HEK293T (cell line): ENCODE results near the gene ANKRD60.

ENCODE experiments used
- CTCF ChIA-PET: fragments of 350-600 bp; formaldehyde crosslinking; extraction: SDS; loops from one replicate; lab custom pipeline; 2021; ENCODE audit warnings: antibody characterized with exemption, inconsistent platforms; lab: Yijun Ruan, JAX
- POLR2A ChIA-PET: fragments of 350-600 bp; formaldehyde crosslinking; extraction: SDS; loops from one replicate; lab custom pipeline; 2020; ENCODE audit warnings: antibody characterized with exemption, inconsistent platforms; lab: Yijun Ruan, JAX
- DNase-seq: peaks from one replicate; pipeline ENCODE4 v3.0.0; 2012; ENCODE audit warnings: mixed read lengths; ENCODE audit errors: extremely low spot score
- ARNT ChIP-seq: fragments of 450-650 bp; IDR thresholded peaks from 2 replicates; pipeline ENCODE4 v1.6.1; 2017; ENCODE audit warnings: mild to moderate bottlenecking
- BHLHE40 ChIP-seq: fragments of 450-650 bp; IDR thresholded peaks from 2 replicates; pipeline ENCODE4 v1.6.1; 2016; ENCODE audit warnings: mild to moderate bottlenecking, moderate library complexity, borderline replicate concordance
- CTBP1 ChIP-seq: fragments of 450-650 bp; IDR thresholded peaks from 2 replicates; pipeline ENCODE4 v1.6.1; 2016; ENCODE audit warnings: borderline replicate concordance
- ELF4 ChIP-seq: fragments of 450-650 bp; IDR thresholded peaks from 2 replicates; pipeline ENCODE4 v1.6.1; 2017; ENCODE audit warnings: antibody characterized with exemption
- FOXA1 ChIP-seq: fragments of 450-650 bp; IDR thresholded peaks from 2 replicates; pipeline ENCODE4 v1.6.1; 2016; ENCODE audit warnings: mild to moderate bottlenecking
- FOXK2 ChIP-seq: fragments of 450-650 bp; IDR thresholded peaks from 2 replicates; pipeline ENCODE4 v1.6.1; 2016; ENCODE audit warnings: mild to moderate bottlenecking
- FOXM1 ChIP-seq: fragments of 450-650 bp; IDR thresholded peaks from 2 replicates; pipeline ENCODE4 v1.6.1; 2017; ENCODE audit warnings: mild to moderate bottlenecking, borderline replicate concordance
- HDGF ChIP-seq: fragments of 450-650 bp; IDR thresholded peaks from 2 replicates; pipeline ENCODE4 v1.6.1; 2017; ENCODE audit warnings: antibody characterized with exemption, borderline replicate concordance
- L3MBTL2 ChIP-seq: fragments of 450-650 bp; conservative IDR thresholded peaks from 2 replicates; pipeline ENCODE4 v1.6.1; 2016; ENCODE audit warnings: mild to moderate bottlenecking
- LEF1 ChIP-seq: fragments of 450-650 bp; IDR thresholded peaks from 2 replicates; pipeline ENCODE4 v1.6.1; 2017; ENCODE audit warnings: mild to moderate bottlenecking, borderline replicate concordance
- NFRKB ChIP-seq: fragments of 450-650 bp; IDR thresholded peaks from 2 replicates; pipeline ENCODE4 v1.6.1; 2016; ENCODE audit warnings: mild to moderate bottlenecking, moderate library complexity
- PKNOX1 ChIP-seq: fragments of 450-650 bp; IDR thresholded peaks from 2 replicates; pipeline ENCODE4 v1.6.1; 2016
- SP1 ChIP-seq: fragments of 450-650 bp; IDR thresholded peaks from 2 replicates; pipeline ENCODE4 v1.6.1; 2017
- SUZ12 ChIP-seq: fragments of 450-650 bp; IDR thresholded peaks from 2 replicates; pipeline ENCODE4 v1.6.1; 2016; ENCODE audit warnings: mild to moderate bottlenecking
- TARDBP ChIP-seq: fragments of 450-650 bp; IDR thresholded peaks from 2 replicates; pipeline ENCODE4 v1.6.1; 2016
- ZNF384 ChIP-seq: fragments of 450-650 bp; IDR thresholded peaks from 2 replicates; pipeline ENCODE4 v1.6.1; 2016

ANKRD60 gene

GRCh38 chr20:58208944-58209343, 19.5 kb downstream of the ANKRD60 start:
- no peak for DNase-seq
- POLR2A ChIA-PET: no interaction called here
- CTCF ChIA-PET: interaction anchor here (0.8 to 1.2 kb wide), 2 partner anchors 20 to 70 kb away, joined by 5 to 6 read pairs; no protein-coding TSS in a partner anchor
- no peak for TF ChIP-seq ARNT
- no peak for TF ChIP-seq ZNF384
- TF ChIP-seq TARDBP: no peak
- TF ChIP-seq BHLHE40: no peak
- TF ChIP-seq PKNOX1: no peak
- TF ChIP-seq L3MBTL2: no peak
- TF ChIP-seq ELF4: no peak
- TF ChIP-seq HDGF: no peak
- TF ChIP-seq SP1: no peak
- TF ChIP-seq NFRKB: no peak
- TF ChIP-seq LEF1: no peak
- no peak for TF ChIP-seq FOXK2
- TF ChIP-seq FOXA1: no peak
- TF ChIP-seq FOXM1: no peak

DNA sequence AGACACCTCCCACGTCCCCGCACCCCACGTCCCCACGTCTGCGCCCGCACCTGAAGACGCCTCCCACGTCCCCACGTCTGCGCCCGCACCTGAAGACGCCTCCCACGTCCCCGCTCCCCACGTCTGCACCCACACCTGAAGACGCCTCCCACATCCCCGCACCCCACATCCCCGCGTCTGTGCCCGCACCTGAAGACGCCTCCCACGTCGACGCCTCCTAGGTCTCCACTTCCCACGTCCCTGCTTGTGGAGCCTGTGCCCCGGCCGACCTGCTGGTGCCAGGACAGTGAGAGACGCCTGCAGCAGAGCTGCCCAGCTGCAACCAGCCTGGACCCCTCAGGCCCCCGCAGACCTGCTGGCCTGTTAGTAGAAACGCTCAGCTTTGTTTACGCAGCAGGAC, 22.6 kb downstream of the ANKRD60 start:
- ChIA-PET CTCF (no interaction called here), POLR2A (no interaction called here)
- DNase-seq: no peak
- no peak for TF ChIP-seq SP1
- TF ChIP-seq LEF1: no peak
- no peak for TF ChIP-seq ARNT
- TF ChIP-seq ZNF384: no peak
- TF ChIP-seq BHLHE40: no peak
- TF ChIP-seq NFRKB: no peak
- no peak for TF ChIP-seq ELF4
- TF ChIP-seq TARDBP: no peak
- no peak for TF ChIP-seq SUZ12
- TF ChIP-seq PKNOX1: no peak
- no peak for TF ChIP-seq FOXM1
- TF ChIP-seq FOXK2: no peak
- no peak for TF ChIP-seq L3MBTL2

DNA sequence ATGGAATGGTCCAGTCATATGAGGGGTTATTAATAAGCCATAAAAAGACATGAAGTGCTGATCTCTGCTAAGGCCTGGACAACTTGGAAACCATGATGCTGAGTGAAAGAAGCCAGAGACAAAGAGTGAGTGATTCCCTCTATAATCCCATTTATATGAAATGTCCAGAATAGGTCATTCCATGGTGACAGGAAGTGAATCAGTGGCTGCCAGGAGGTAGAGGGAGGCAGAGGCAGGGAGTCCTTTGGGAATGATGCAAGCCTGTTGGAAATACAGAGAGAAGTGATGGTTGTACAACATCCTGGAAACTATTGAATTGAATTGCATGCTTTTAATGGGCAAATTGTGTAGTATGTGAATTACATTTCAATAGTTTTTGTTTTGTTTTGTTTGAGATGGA, 26.4 kb downstream of the ANKRD60 start:
- DNase-seq: no peak
- ChIA-PET CTCF (no interaction called here), POLR2A (no interaction called here)
- TF ChIP-seq BHLHE40 (no peak), TARDBP (no peak), FOXM1 (no peak), NFRKB (no peak), ELF4 (no peak), ARNT (no peak), ZNF384 (no peak), CTBP1 (no peak), LEF1 (no peak), FOXK2 (no peak), SUZ12 (no peak)

- CTCF ChIA-PET: no interaction called here
These were observed 26.8 kb downstream of the ANKRD60 start for GRCh38 chr20:58201616-58202015.

GRCh38 chr20:58199469-58199868, 29.0 kb downstream of the ANKRD60 start:
- ChIA-PET CTCF (no interaction called here), POLR2A (no interaction called here)
- TF ChIP-seq L3MBTL2: no peak
- TF ChIP-seq PKNOX1: no peak
- no peak for TF ChIP-seq SP1
- no peak for TF ChIP-seq SUZ12
- no peak for TF ChIP-seq FOXK2
- TF ChIP-seq BHLHE40: no peak
- TF ChIP-seq ZNF384: no peak
- TF ChIP-seq ARNT: no peak
- no peak for TF ChIP-seq FOXA1
- TF ChIP-seq ELF4: no peak
- TF ChIP-seq NFRKB: no peak
- TF ChIP-seq TARDBP: no peak
- TF ChIP-seq CTBP1: no peak
- TF ChIP-seq FOXM1: no peak
- TF ChIP-seq LEF1: no peak
- TF ChIP-seq HDGF: no peak
- no peak for DNase-seq

More at GRCh38 chr20:58201616-58202015, 26.8 kb downstream of the ANKRD60 start:
- DNase-seq: no peak
- POLR2A ChIA-PET: no interaction called here
- TF ChIP-seq NFRKB (no peak), TARDBP (no peak), BHLHE40 (no peak), HDGF (no peak), PKNOX1 (no peak)

DNA sequence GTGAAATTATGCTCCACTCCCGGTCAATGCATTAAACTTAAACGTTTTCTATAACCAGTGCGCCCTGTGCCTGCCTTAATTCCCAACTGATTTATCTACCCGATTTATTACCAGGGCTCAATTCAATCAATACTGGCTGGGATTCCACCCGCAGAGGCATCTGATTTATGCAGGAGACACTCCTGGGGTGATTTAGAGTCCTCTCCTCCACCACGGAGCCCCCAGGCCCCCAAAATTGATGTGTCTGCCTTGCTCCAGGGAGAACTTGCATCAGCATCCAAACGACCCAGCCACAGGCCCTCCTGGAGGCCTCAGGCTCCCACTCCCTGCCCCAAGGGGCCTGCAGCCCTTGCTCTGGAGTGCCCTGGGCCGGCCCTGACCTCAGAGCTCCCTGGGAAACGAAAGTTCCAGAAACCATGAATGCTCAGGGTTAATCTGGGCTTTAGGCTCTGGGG, 29.5 kb downstream of the ANKRD60 start:
- TF ChIP-seq HDGF (no peak), L3MBTL2 (no peak), ARNT (no peak), FOXM1 (no peak)

More for the DNA sequence above, 29.5 kb downstream of the ANKRD60 start:
- ChIA-PET CTCF (no interaction called here), POLR2A (no interaction called here)
- DNase-seq: no peak
